HFFc6 (cell line): Measurements from ENCODE around the gene BCLAF1. TPM values are rescaled to one million over a fixed set of nuclear protein-coding genes. Genes with fewer than 3 reads are reported as not detected.
A peak's percentile ranks its signal among the peaks of the same experiment; 100 is the strongest.

Experiments
- DNase-seq: peaks from one replicate; pipeline ENCODE4 v3.0.0-alpha.2; 2018
- H3K27ac Mint-ChIP-seq: 2 replicates; pipeline ENCODE4 v1.8.0; 2020; ENCODE audit warnings: mild to moderate bottlenecking, mixed read lengths
- H3K27me3 Mint-ChIP-seq: 2 replicates; pipeline ENCODE4 v1.8.0; 2021; ENCODE audit warnings: mild to moderate bottlenecking, moderate library complexity, mixed read lengths; ENCODE audit not compliant: insufficient read depth
- H3K36me3 Mint-ChIP-seq: 2 replicates; pipeline ENCODE4 v1.8.0; 2021; ENCODE audit warnings: low read depth, mixed read lengths
- H3K4me1 Mint-ChIP-seq: 2 replicates; pipeline ENCODE4 v1.8.0; 2020; ENCODE audit warnings: low read depth, mixed read lengths
- H3K4me3 Mint-ChIP-seq: 2 replicates; pipeline ENCODE4 v1.8.0; 2020; ENCODE audit warnings: mild to moderate bottlenecking, moderate library complexity, mixed read lengths
- H3K9me3 Mint-ChIP-seq: 2 replicates; pipeline ENCODE4 v1.8.0; 2020; ENCODE audit warnings: mild to moderate bottlenecking, mixed read lengths
- CTCF ChIP-seq: fragments of 200-600 bp; sonication (generic); IDR thresholded peaks from 2 replicates; pipeline ENCODE4 v1.5.0; 2021; ENCODE audit warnings: antibody characterized with exemption, mild to moderate bottlenecking
- total RNA-seq, 6 experiments: library from RNA; stranded (reverse); fragmentation: NEBNext Ultra II Directional; extraction: Animal tissue kit (Norgen Biotek cat#: 25700); gene quantifications; 2 replicates in 1 of 6; 3 replicates in 5 of 6; pipeline ENCODE4 v1.2.3, GENCODE V29; 2021

The BCLAF1 gene
- total RNA-seq, 6 experiments from 2014 or later = 136 to 164 (median 153) TPM

GRCh38 chr6:136284909-136285308 is 4.7 kb downstream of the BCLAF1 start:
- DNase-seq = peak; percentile 23
- Mint-ChIP-seq H3K4me3 (peak overlapping the region; percentile 50), H3K4me1 (peaks cover 79% of the 10 kb centered on the region), H3K27me3 (peaks cover 11% of the 10 kb centered on the region; the same call in 1 of the 2 replicates), H3K9me3 (no peaks in the 10 kb centered on the region), H3K27ac (peak overlapping the region; percentile 70), H3K36me3 (peaks cover 36% of the 10 kb centered on the region)
- TF ChIP-seq CTCF = no peak

- DNase-seq = no peak
- peaks cover 73% of the 10 kb centered on the region for H3K4me1 Mint-ChIP-seq
- peak overlapping the region; percentile 60; the same call in 1 of the 2 replicates for H3K4me3 Mint-ChIP-seq
- no peaks in the 10 kb centered on the region for H3K9me3 Mint-ChIP-seq
- no peak for TF ChIP-seq CTCF
- peaks cover 19% of the 10 kb centered on the region for H3K36me3 Mint-ChIP-seq
- H3K27me3 Mint-ChIP-seq = no peaks in the 10 kb centered on the region
- H3K27ac Mint-ChIP-seq = peak overlapping the region; percentile 31; the same call in 1 of the 2 replicates
Measured at GRCh38 chr6:136282906-136283305, 6.7 kb downstream of the BCLAF1 start.

GRCh38 chr6:136280032-136280609 is 9.5 kb downstream of the BCLAF1 start:
- Mint-ChIP-seq H3K9me3 (no peaks in the 10 kb centered on the region), H3K27me3 (no peaks in the 10 kb centered on the region; the same call in 1 of the 2 replicates), H3K27ac (peak overlapping the region; percentile 15; the same call in 1 of the 2 replicates), H3K36me3 (peaks cover 24% of the 10 kb centered on the region), H3K4me3 (no peak overlapping the region), H3K4me1 (peaks cover 72% of the 10 kb centered on the region)
- DNase-seq = no peak
- TF ChIP-seq CTCF = no peak

- no peak for DNase-seq
- Mint-ChIP-seq H3K9me3 (no peaks in the 10 kb centered on the region), H3K4me1 (peaks cover 21% of the 10 kb centered on the region), H3K4me3 (no peak overlapping the region), H3K27me3 (no peaks in the 10 kb centered on the region; the same call in 1 of the 2 replicates), H3K36me3 (peaks cover 52% of the 10 kb centered on the region), H3K27ac (no peak overlapping the region)
- TF ChIP-seq CTCF = no peak
Measured at GRCh38 chr6:136274062-136274461, 15.6 kb downstream of the BCLAF1 start.

GRCh38 chr6:136265101-136265500 is 24.5 kb downstream of the BCLAF1 start:
- peak overlapping the region; percentile 15; the same call in 1 of the 2 replicates for H3K27ac Mint-ChIP-seq
- peaks cover 43% of the 10 kb centered on the region for H3K36me3 Mint-ChIP-seq
- H3K4me1 Mint-ChIP-seq = no peaks in the 10 kb centered on the region
- no peak for DNase-seq
- no peaks in the 10 kb centered on the region for H3K9me3 Mint-ChIP-seq
- no peaks in the 10 kb centered on the region for H3K27me3 Mint-ChIP-seq
- no peak overlapping the region for H3K4me3 Mint-ChIP-seq
- no peak for TF ChIP-seq CTCF
